CD4-positive, alpha-beta T cell (primary cell): Measurements from ENCODE around the gene PP2D1. TPM values are rescaled to one million over a fixed set of nuclear protein-coding genes. Genes with fewer than 3 reads are reported as not detected.

Source experiments
- ATAC-seq: fragments of 200-7000 bp; cut with Tn5 transposase; one replicate; pipeline ENCODE4 v1.10.0; 2022; ENCODE audit warnings: mild to moderate bottlenecking; ENCODE audit not compliant: poor library complexity
- CTCF ChIA-PET: fragments of 350-600 bp; sonication (Branson Sonifier 250); formaldehyde crosslinking; loops from one replicate; lab custom pipeline; 2021; ENCODE audit warnings: antibody characterized with exemption, inconsistent platforms; lab: Charles Lee
- POLR2A ChIA-PET: fragments of 350-600 bp; sonication (Branson Sonifier 250); formaldehyde crosslinking; loops from one replicate; lab custom pipeline; 2021; ENCODE audit warnings: antibody characterized with exemption, inconsistent platforms; lab: Charles Lee
- DNase-seq, 14 experiments: peaks; one replicate each; pipeline ENCODE4 v3.0.0-alpha.2; 2013 to 2020; ENCODE audit warnings: mixed read lengths in 2 of 14
- H3K27ac ChIP-seq, 2 donors: one replicate each; pipeline versions ENCODE4 v1.5.1 to v1.7.0; 2013; ENCODE audit warnings: low read length in 2 of 2, low read depth in 1 of 2, mild to moderate bottlenecking in 1 of 2
- H3K27me3 ChIP-seq, 2 experiments: 1 replicate in 1 of 2; 2 replicates in 1 of 2; pipeline versions ENCODE4 v1.6.1 to v1.7.0; 2013; ENCODE audit warnings: low read length in 2 of 2, control low read depth in 1 of 2, mild to moderate bottlenecking in 1 of 2, moderate library complexity in 1 of 2; ENCODE audit not compliant: insufficient read depth in 2 of 2, control insufficient read depth in 1 of 2
- H3K36me3 ChIP-seq: one replicate; pipeline ENCODE4 v1.6.1; 2013; ENCODE audit warnings: low read length, control low read depth; ENCODE audit not compliant: insufficient read depth
- H3K4me1 ChIP-seq: one replicate; pipeline ENCODE4 v1.6.1; 2013; ENCODE audit warnings: low read length, control low read depth; ENCODE audit not compliant: insufficient read depth
- H3K4me3 ChIP-seq: one replicate; pipeline ENCODE4 v1.5.1; 2013; ENCODE audit warnings: mild to moderate bottlenecking, low read length, moderate library complexity
- H3K9me3 ChIP-seq, 2 experiments: 1 replicate in 1 of 2; 2 replicates in 1 of 2; pipeline versions ENCODE4 v1.6.1 to v1.7.0; 2013; ENCODE audit warnings: low read length in 2 of 2, mild to moderate bottlenecking in 2 of 2, control low read depth in 1 of 2, moderate library complexity in 1 of 2; ENCODE audit not compliant: control insufficient read depth in 1 of 2, insufficient read depth in 1 of 2
- H3K27ac Mint-ChIP-seq: one replicate; pipeline ENCODE4 v1.8.0; 2020; ENCODE audit warnings: mixed read lengths
- H3K27me3 Mint-ChIP-seq: one replicate; pipeline ENCODE4 v1.8.0; 2021; ENCODE audit warnings: mixed read lengths
- H3K36me3 Mint-ChIP-seq: one replicate; pipeline ENCODE4 v1.8.0; 2021; ENCODE audit warnings: low read depth, mixed read lengths
- H3K4me1 Mint-ChIP-seq: one replicate; pipeline ENCODE4 v1.8.0; 2021; ENCODE audit warnings: low read depth, mixed read lengths
- H3K4me3 Mint-ChIP-seq: one replicate; pipeline ENCODE4 v1.8.0; 2020; ENCODE audit warnings: mild to moderate bottlenecking, mixed read lengths
- H3K9me3 Mint-ChIP-seq: one replicate; pipeline ENCODE4 v1.8.0; 2020; ENCODE audit warnings: mixed read lengths
- intact Hi-C, 2 experiments: fragments of 100-400 bp; cut with DNase I in 1 of 2; cut with micrococcal nuclease in 1 of 2; formaldehyde crosslinking; loops; one replicate each; pipeline versions ENCODE4 v1.15.1 to v1.9.0; 2023 to 2025; cut with DNase I, micrococcal nuclease
- total RNA-seq, 174 experiments: library from RNA in 2 of 174; stranded (reverse) in 2 of 174; gene quantifications; one replicate each; pipeline ENCODE4 v1.2.3 and lab custom pipeline; 2021 to 2026
- TF ChIP-seq, protein P1 (sequence below): fragments of 200-600 bp; IDR thresholded peaks from one replicate; pipeline ENCODE4 v1.8.0; 2022; ENCODE audit warnings: antibody characterized with exemption, mild to moderate bottlenecking

The PP2D1 gene
- total RNA-seq, 2 experiments from 2014 or later = not detected

DNA sequence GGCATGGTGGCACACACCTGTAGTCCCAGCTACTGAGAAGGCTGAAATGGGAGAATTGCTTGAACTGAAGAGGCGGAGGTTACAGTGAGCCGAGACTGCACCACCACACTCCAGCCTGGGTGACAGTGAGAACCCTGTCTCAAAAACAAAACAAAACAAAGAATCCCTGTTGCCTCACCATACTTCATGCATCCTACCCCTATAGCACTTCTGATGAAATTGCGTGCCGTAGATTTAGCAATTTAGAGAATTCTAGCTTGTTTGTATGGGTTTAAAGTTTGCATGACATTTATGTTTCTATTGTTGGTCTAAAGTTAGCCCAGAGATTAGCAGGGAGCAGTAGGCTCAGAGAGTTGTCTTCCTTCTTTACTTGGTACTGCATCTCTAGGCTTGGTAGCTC, 57.4 kb downstream of the PP2D1 start:
- H3K4me3 ChIP-seq = no peak overlapping the region
- no peak for DNase-seq
- Mint-ChIP-seq H3K4me1 (peaks cover 75% of the 10 kb centered on the region), H3K9me3 (no peaks in the 10 kb centered on the region), H3K4me3 (no peak overlapping the region), H3K27me3 (no peaks in the 10 kb centered on the region), H3K36me3 (peaks cover 83% of the 10 kb centered on the region), H3K27ac (no peak overlapping the region)
- H3K27me3 ChIP-seq = no peaks in the 10 kb centered on the region
- H3K9me3 ChIP-seq = no peaks in the 10 kb centered on the region
- TF ChIP-seq, protein P1, sequence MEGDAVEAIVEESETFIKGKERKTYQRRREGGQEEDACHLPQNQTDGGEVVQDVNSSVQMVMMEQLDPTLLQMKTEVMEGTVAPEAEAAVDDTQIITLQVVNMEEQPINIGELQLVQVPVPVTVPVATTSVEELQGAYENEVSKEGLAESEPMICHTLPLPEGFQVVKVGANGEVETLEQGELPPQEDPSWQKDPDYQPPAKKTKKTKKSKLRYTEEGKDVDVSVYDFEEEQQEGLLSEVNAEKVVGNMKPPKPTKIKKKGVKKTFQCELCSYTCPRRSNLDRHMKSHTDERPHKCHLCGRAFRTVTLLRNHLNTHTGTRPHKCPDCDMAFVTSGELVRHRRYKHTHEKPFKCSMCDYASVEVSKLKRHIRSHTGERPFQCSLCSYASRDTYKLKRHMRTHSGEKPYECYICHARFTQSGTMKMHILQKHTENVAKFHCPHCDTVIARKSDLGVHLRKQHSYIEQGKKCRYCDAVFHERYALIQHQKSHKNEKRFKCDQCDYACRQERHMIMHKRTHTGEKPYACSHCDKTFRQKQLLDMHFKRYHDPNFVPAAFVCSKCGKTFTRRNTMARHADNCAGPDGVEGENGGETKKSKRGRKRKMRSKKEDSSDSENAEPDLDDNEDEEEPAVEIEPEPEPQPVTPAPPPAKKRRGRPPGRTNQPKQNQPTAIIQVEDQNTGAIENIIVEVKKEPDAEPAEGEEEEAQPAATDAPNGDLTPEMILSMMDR = no peak
- intact Hi-C loops = no loop called here
- peaks cover 31% of the 10 kb centered on the region for H3K4me1 ChIP-seq
- POLR2A ChIA-PET = no interaction called here
- H3K36me3 ChIP-seq = peaks cover 49% of the 10 kb centered on the region
- no peak for ATAC-seq
- no peak overlapping the region for H3K27ac ChIP-seq
- CTCF ChIA-PET = no interaction called here

DNA sequence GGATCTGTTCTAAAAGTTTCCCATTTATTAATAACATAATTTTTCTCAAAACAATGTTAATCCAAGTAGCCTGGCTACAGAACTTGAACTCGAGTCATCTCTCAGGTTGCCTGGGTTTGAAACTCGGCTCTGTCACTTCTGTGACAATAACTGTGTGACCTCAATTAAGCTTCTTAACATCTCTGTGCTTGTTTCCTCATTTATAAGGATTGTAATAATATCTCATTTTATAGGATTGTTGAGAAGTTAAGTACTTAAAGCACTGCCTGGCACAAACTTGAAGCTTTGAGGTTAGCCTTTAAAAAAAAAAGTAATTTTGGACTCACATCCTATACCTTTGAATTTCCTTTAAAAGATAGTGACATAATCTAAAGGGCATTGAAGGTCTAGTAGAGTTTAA, 61.7 kb downstream of the PP2D1 start:
- intact Hi-C loops = no loop called here
- TF ChIP-seq, protein P1 = no peak
- CTCF ChIA-PET = no interaction called here

DNA sequence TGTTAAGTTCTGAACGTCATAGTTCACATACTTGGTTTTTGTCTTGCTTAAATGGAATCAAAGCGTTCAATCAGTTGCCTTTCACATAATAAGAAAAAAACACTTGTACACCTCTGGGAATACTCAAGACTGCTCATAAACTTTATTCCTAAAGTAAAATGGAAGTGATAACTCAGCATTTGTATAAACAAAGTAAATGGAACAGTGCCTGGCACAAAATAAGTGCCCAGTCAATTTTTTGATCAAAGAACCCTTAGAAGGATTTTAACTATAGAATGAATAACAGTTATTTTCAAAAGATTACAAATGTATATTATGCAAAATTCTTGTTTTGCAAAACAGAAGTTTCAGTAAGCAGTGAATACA, 63.9 kb downstream of the PP2D1 start:
- intact Hi-C loops = loop anchor here (1.0 to 10.0 kb wide), 3 partner anchors 91 to 803 kb away; partner anchors contain the start of gene KCNH8 (in 1 of the 2)
- ATAC-seq (no peak), DNase-seq (no peak)

More for the DNA sequence above, 61.7 kb downstream of the PP2D1 start:
- no peaks in the 10 kb centered on the region for H3K9me3 ChIP-seq
- H3K27ac ChIP-seq = no peak overlapping the region
- Mint-ChIP-seq H3K4me1 (peaks cover 82% of the 10 kb centered on the region), H3K27me3 (no peaks in the 10 kb centered on the region), H3K4me3 (no peak overlapping the region), H3K9me3 (no peaks in the 10 kb centered on the region), H3K36me3 (peaks cover 70% of the 10 kb centered on the region), H3K27ac (no peak overlapping the region)
- POLR2A ChIA-PET = no interaction called here
- no peak overlapping the region for H3K4me3 ChIP-seq
- no peak for DNase-seq
- H3K4me1 ChIP-seq = peaks cover 38% of the 10 kb centered on the region
- no peak for ATAC-seq
- H3K36me3 ChIP-seq = peaks cover 44% of the 10 kb centered on the region
- H3K27me3 ChIP-seq = no peaks in the 10 kb centered on the region

More for the DNA sequence above, 63.9 kb downstream of the PP2D1 start:
- H3K4me1 Mint-ChIP-seq = peaks cover 72% of the 10 kb centered on the region
- H3K4me3 Mint-ChIP-seq = peak overlapping the region; percentile 100
- peak overlapping the region; percentile 97 for H3K27ac Mint-ChIP-seq
- H3K9me3 Mint-ChIP-seq = no peaks in the 10 kb centered on the region
- ChIA-PET POLR2A (interaction anchor here (0.7 to 3.5 kb wide), 9 partner anchors 9 to 238 kb away, joined by 3 to 48 read pairs (median 4); partner anchors contain the start of genes KAT2B and SGO1), CTCF (no interaction called here)
- H3K27me3 Mint-ChIP-seq = no peaks in the 10 kb centered on the region
- Histone ChIP-seq H3K27me3 (no peaks in the 10 kb centered on the region), H3K36me3 (peaks cover 23% of the 10 kb centered on the region), H3K4me1 (peaks cover 34% of the 10 kb centered on the region), H3K4me3 (peak overlapping the region; percentile 97), H3K9me3 (no peaks in the 10 kb centered on the region), H3K27ac (peak overlapping the region; percentile 94 to 98)
- H3K36me3 Mint-ChIP-seq = peaks cover 51% of the 10 kb centered on the region
- TF ChIP-seq, protein P1 = no peak
